Neuronal stem cell (in vitro differentiated cells): ENCODE data around the gene SMG1.
A peak's percentile ranks its signal among the peaks of the same experiment; 100 is the strongest.

Experiments
- DNase-seq: peaks from one replicate; pipeline ENCODE4 v3.0.0-alpha.2; 2013; ENCODE audit warnings: low spot score
- H2AFZ ChIP-seq: one replicate; pipeline ENCODE4 v1.6.1; 2013; ENCODE audit warnings: mild to moderate bottlenecking, low read length, inconsistent platforms
- H2AK5ac ChIP-seq: 2 replicates; pipeline ENCODE4 v1.6.1; 2013; ENCODE audit warnings: low read depth, mild to moderate bottlenecking, inconsistent platforms, low read length, moderate library complexity, mixed read lengths
- H2BK120ac ChIP-seq: 2 replicates; pipeline ENCODE4 v1.6.1; 2013; ENCODE audit warnings: low read depth, mild to moderate bottlenecking, inconsistent platforms, low read length, moderate library complexity, mixed read lengths
- H2BK12ac ChIP-seq: one replicate; pipeline ENCODE4 v1.6.1; 2013; ENCODE audit warnings: low read length, inconsistent platforms
- H2BK15ac ChIP-seq: 2 replicates; pipeline ENCODE4 v1.6.1; 2013; ENCODE audit warnings: mild to moderate bottlenecking, low read length, inconsistent platforms, mixed read lengths
- H2BK5ac ChIP-seq: one replicate; pipeline ENCODE4 v1.6.1; 2013; ENCODE audit warnings: inconsistent platforms, mild to moderate bottlenecking, low read length, moderate library complexity
- H3K14ac ChIP-seq: one replicate; pipeline ENCODE4 v1.6.1; 2013; ENCODE audit warnings: low read length, inconsistent platforms
- H3K18ac ChIP-seq: 2 replicates; pipeline ENCODE4 v1.6.1; 2013; ENCODE audit warnings: low read length, inconsistent platforms
- H3K23ac ChIP-seq: 2 replicates; pipeline ENCODE4 v1.6.1; 2013; ENCODE audit warnings: low read depth, mild to moderate bottlenecking, mixed read lengths, low read length, inconsistent platforms; ENCODE audit not compliant: poor library complexity
- H3K27ac ChIP-seq: replicated peaks from 3 replicates; pipeline ENCODE4 v1.5.1; 2013; ENCODE audit warnings: low read length, inconsistent platforms
- H3K27me3 ChIP-seq, 3 experiments: 2 replicates each; pipeline ENCODE4 v1.6.1; 2013; ENCODE audit warnings: low read length in 3 of 3, mild to moderate bottlenecking in 2 of 3, inconsistent platforms in 1 of 3, low read depth in 1 of 3, mixed read lengths in 1 of 3, moderate library complexity in 1 of 3; ENCODE audit not compliant: control insufficient read depth in 3 of 3, insufficient read depth in 3 of 3
- H3K36me3 ChIP-seq, 2 donors: replicated peaks in 1 of 2; 2 replicates each; pipeline ENCODE4 v1.6.1; 2013; ENCODE audit warnings: low read length in 2 of 2; ENCODE audit not compliant: control insufficient read depth in 2 of 2, insufficient read depth in 2 of 2
- H3K4ac ChIP-seq: 2 replicates; pipeline ENCODE4 v1.6.1; 2013; ENCODE audit warnings: inconsistent platforms, mild to moderate bottlenecking, low read length, moderate library complexity
- H3K4me1 ChIP-seq, 2 donors: 1 replicate in 1 of 2; 2 replicates in 1 of 2; pipeline ENCODE4 v1.6.1; 2013; ENCODE audit warnings: low read length in 2 of 2, low read depth in 1 of 2; ENCODE audit not compliant: control insufficient read depth in 2 of 2, insufficient read depth in 1 of 2
- H3K4me2 ChIP-seq: one replicate; pipeline ENCODE4 v1.6.1; 2013; ENCODE audit warnings: mild to moderate bottlenecking, low read length, inconsistent platforms; ENCODE audit not compliant: insufficient read depth, poor library complexity, severe bottlenecking
- H3K4me3 ChIP-seq, 2 donors: 2 replicates each; pipeline ENCODE4 v1.5.1; 2013; ENCODE audit warnings: low read length in 2 of 2, mild to moderate bottlenecking in 2 of 2, inconsistent platforms in 1 of 2, moderate library complexity in 1 of 2
- H3K79me1 ChIP-seq: one replicate; pipeline ENCODE4 v1.6.1; 2013; ENCODE audit warnings: low read depth, mild to moderate bottlenecking, inconsistent platforms, low read length, moderate library complexity
- H3K9ac ChIP-seq: one replicate; pipeline ENCODE4 v1.6.1; 2013; ENCODE audit warnings: mild to moderate bottlenecking, low read depth, low read length, inconsistent platforms; ENCODE audit not compliant: poor library complexity
- H3K9me3 ChIP-seq, 2 donors: replicated peaks in 1 of 2; 2 replicates each; pipeline versions ENCODE3 to v1.6.1; 2013; ENCODE audit warnings: low read length in 2 of 2, mild to moderate bottlenecking in 2 of 2, inconsistent platforms in 1 of 2, low read depth in 1 of 2, mixed read lengths in 1 of 2, moderate library complexity in 1 of 2; ENCODE audit not compliant: control insufficient read depth in 2 of 2, insufficient read depth in 1 of 2
- H4K8ac ChIP-seq: one replicate; pipeline ENCODE4 v1.6.1; 2013; ENCODE audit warnings: low read depth, mild to moderate bottlenecking, inconsistent platforms, low read length, moderate library complexity
- H4K91ac ChIP-seq: one replicate; pipeline ENCODE4 v1.6.1; 2013; ENCODE audit warnings: low read length, low read depth, mild to moderate bottlenecking, inconsistent platforms; ENCODE audit not compliant: poor library complexity
- WGBS, 2 donors: extraction: QIAGEN DNeasy Blood & Tissue Kit; methylation state at CpG; one replicate each; pipeline ENCODE4 v1.1.7; 2013; ENCODE audit warnings: missing lambda C conversion rate in 2 of 2, mixed read lengths in 1 of 2; ENCODE audit not compliant: insufficient read length in 2 of 2, insufficient replicate concordance in 1 of 2; ENCODE audit errors: extremely low coverage in 2 of 2; 5-methylcytosine and 5-hydroxymethylcytosine counted together

SMG1 gene

GRCh38 chr16:18834864-18835263, 91.3 kb downstream of the SMG1 start:
- H2AFZ ChIP-seq, result no peak overlapping the region
- H3K4ac ChIP-seq, result no peak overlapping the region
- peaks cover 0 to 2% of the 10 kb centered on the region in 2 donors for H3K4me1 ChIP-seq
- H3K9me3 ChIP-seq, result peaks cover 0 to 2% of the 10 kb centered on the region in 2 donors
- no peak overlapping the region for H3K23ac ChIP-seq
- H3K4me3 ChIP-seq, result no peak overlapping the region
- H2AK5ac ChIP-seq, result no peak overlapping the region
- no peak overlapping the region for H3K9ac ChIP-seq
- H2BK5ac ChIP-seq, result no peak overlapping the region
- peaks cover 36 to 100% of the 10 kb centered on the region in 2 donors for H3K36me3 ChIP-seq
- DNase-seq, result no peak
- no peak overlapping the region for H2BK120ac ChIP-seq
- H3K79me1 ChIP-seq, result no peaks in the 10 kb centered on the region
- H3K18ac ChIP-seq, result no peak overlapping the region
- WGBS, 2 donors, result no CpG with 5 or more reads among the region's 4 CpGs
- no peak overlapping the region for H4K91ac ChIP-seq
- no peak overlapping the region for H3K4me2 ChIP-seq
- H3K27me3 ChIP-seq, result no peaks in the 10 kb centered on the region
- H3K14ac ChIP-seq, result no peak overlapping the region
- no peak overlapping the region for H4K8ac ChIP-seq
- H2BK15ac ChIP-seq, result no peak overlapping the region
- no peak overlapping the region for H3K27ac ChIP-seq
- H2BK12ac ChIP-seq, result no peak overlapping the region

GRCh38 chr16:18833707-18834505, 92.3 kb downstream of the SMG1 start:
- Histone ChIP-seq H2AK5ac (no peak overlapping the region), H3K23ac (no peak overlapping the region), H3K4ac (no peak overlapping the region), H3K27me3 (no peaks in the 10 kb centered on the region), H2BK15ac (peak overlapping the region; percentile 55), H4K8ac (no peak overlapping the region), H2BK120ac (no peak overlapping the region), H3K18ac (no peak overlapping the region), H3K9ac (no peak overlapping the region), H3K79me1 (no peaks in the 10 kb centered on the region), H2BK12ac (no peak overlapping the region), H3K9me3 (peaks cover 0 to 2% of the 10 kb centered on the region in 2 donors), H2BK5ac (no peak overlapping the region), H3K4me1 (peaks cover 0 to 2% of the 10 kb centered on the region in 2 donors), H4K91ac (no peak overlapping the region), H3K4me3 (no peak overlapping the region), H3K14ac (no peak overlapping the region), H3K27ac (no peak overlapping the region), H2AFZ (no peak overlapping the region), H3K36me3 (peaks cover 34 to 100% of the 10 kb centered on the region in 2 donors), H3K4me2 (no peak overlapping the region)
- no CpG with 5 or more reads among the region's 9 CpGs for WGBS, 2 donors
- DNase-seq, result no peak

- peaks cover 0 to 2% of the 10 kb centered on the region in 2 donors for H3K4me1 ChIP-seq
- H3K4me3 ChIP-seq, result no peak overlapping the region
- H3K79me1 ChIP-seq, result no peaks in the 10 kb centered on the region
- peak; percentile 14 for DNase-seq
- peak overlapping the region; percentile 87 for H3K27ac ChIP-seq
- WGBS, 2 donors, result no CpG with 5 or more reads among the region's 8 CpGs
- no peak overlapping the region for H3K14ac ChIP-seq
- no peaks in the 10 kb centered on the region for H3K27me3 ChIP-seq
- H2AK5ac ChIP-seq, result no peak overlapping the region
- peaks cover 35 to 98% of the 10 kb centered on the region in 2 donors for H3K36me3 ChIP-seq
- H2BK5ac ChIP-seq, result no peak overlapping the region
- H3K23ac ChIP-seq, result no peak overlapping the region
- no peak overlapping the region for H4K91ac ChIP-seq
- no peak overlapping the region for H2BK15ac ChIP-seq
- no peak overlapping the region for H2BK120ac ChIP-seq
- no peak overlapping the region for H3K18ac ChIP-seq
- no peak overlapping the region for H3K9ac ChIP-seq
- H3K4me2 ChIP-seq, result no peak overlapping the region
- H2AFZ ChIP-seq, result no peak overlapping the region
- H3K9me3 ChIP-seq, result peaks cover 0 to 2% of the 10 kb centered on the region in 2 donors
- no peak overlapping the region for H3K4ac ChIP-seq
- H2BK12ac ChIP-seq, result no peak overlapping the region
- no peak overlapping the region for H4K8ac ChIP-seq
Observed at GRCh38 chr16:18832613-18833012, 93.6 kb downstream of the SMG1 start.

- no peak overlapping the region for H3K4ac ChIP-seq
- no peak overlapping the region for H3K27ac ChIP-seq
- no peak overlapping the region for H3K4me2 ChIP-seq
- no peak overlapping the region for H3K4me3 ChIP-seq
- H3K18ac ChIP-seq, result no peak overlapping the region
- H3K9ac ChIP-seq, result no peak overlapping the region
- no peak overlapping the region for H3K14ac ChIP-seq
- H2BK12ac ChIP-seq, result no peak overlapping the region
- H2AFZ ChIP-seq, result no peak overlapping the region
- H2BK15ac ChIP-seq, result no peak overlapping the region
- peaks cover 0 to 2% of the 10 kb centered on the region in 2 donors for H3K9me3 ChIP-seq
- no peak overlapping the region for H2BK120ac ChIP-seq
- no peak overlapping the region for H3K23ac ChIP-seq
- H3K4me1 ChIP-seq, result peaks cover 0 to 2% of the 10 kb centered on the region in 2 donors
- H2BK5ac ChIP-seq, result no peak overlapping the region
- no peak overlapping the region for H4K91ac ChIP-seq
- peak; percentile 70 for DNase-seq
- H3K27me3 ChIP-seq, result no peaks in the 10 kb centered on the region
- peaks cover 32 to 95% of the 10 kb centered on the region in 2 donors for H3K36me3 ChIP-seq
- WGBS, 2 donors, result no CpG with 5 or more reads among the region's 2 CpGs
- no peaks in the 10 kb centered on the region for H3K79me1 ChIP-seq
- no peak overlapping the region for H2AK5ac ChIP-seq
- H4K8ac ChIP-seq, result no peak overlapping the region
Observed at GRCh38 chr16:18832006-18832405, 94.2 kb downstream of the SMG1 start.
